ENCODE data around the gene FAM170A.

The FAM170A gene

DNA sequence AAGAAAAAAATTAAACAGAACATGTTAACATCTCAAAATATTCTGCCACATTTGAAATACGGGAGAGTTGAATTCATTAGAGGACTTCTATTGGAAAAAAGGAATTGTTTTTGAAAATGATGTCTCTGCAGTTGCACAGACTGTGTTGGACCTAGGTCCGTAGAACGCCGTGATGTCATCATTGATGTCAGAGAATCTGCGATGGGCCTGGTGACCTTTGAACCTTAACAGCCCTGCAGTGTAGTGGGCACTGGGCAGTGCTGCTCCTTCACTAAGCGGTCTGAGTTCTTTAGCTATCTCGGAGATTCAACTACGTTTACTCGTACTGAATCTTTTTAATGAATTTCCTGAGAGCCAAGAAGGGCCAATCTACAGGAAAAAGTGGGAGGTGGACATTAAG is at the start of gene FAM170A:
FAM170A (plus strand) TSS at position 220 of the 400 bp plus-strand sequence. CDS start 211 bp downstream, outside the sequence.
- DNase-seq = no peak

- DNase-seq = no peak
Measured at GRCh38 chr5:119582987-119583386, 46.4 kb upstream of the FAM170A start.

- DNase-seq = no peak
Measured at GRCh38 chr5:119583684-119584083, 45.7 kb upstream of the FAM170A start.

GRCh38 chr5:119596046-119596445 is 33.3 kb upstream of the FAM170A start:
- DNase-seq = peak in 11 of 56 donors; percentile 1 to 13 (median 3)

DNA sequence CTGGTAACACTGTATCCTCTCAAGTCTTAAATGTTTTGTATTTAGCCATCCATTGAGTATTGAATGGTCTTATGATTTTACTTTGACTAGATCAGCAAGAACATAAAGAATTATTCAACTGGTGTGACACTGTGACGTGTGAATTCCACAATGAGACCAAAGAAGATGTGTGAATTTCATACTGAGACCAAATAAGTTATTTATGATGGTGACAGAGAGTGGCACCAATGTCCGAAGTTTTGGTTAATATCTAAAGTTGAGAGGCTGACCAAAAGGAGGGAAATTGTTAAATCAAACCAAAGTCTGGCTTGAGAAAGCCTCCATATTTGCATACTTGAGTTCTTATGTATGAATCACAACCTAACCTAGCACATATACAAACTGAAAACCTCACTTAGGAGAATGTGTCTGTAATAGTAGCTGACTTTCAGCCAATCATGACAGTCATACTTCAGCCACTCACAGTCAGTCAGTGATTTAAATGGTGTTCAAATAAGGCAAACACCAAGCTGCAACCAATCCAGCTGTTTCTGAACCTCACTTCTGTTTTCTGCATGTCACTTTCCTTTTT is 31.5 kb upstream of the FAM170A start:
- no peak for DNase-seq

DNA sequence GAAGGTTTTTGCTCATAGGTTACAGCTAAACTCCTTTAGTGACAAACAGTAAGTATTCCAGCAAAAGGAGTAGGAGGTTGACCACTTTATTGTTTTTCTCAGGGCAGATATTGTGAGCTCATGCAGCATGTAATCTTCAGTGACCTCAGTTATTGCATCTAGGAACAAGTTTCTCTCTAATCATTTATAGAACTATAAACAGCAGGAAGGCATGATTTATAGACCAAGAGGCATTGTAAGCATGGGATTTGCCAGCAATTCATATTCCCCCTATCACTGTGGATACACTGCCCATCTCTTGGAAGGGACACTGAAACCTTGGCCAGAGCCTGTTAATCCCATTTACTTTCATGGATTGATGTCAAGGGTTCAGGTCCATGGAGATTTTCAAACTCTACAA is 15.4 kb upstream of the FAM170A start:
- DNase-seq = no peak

DNA sequence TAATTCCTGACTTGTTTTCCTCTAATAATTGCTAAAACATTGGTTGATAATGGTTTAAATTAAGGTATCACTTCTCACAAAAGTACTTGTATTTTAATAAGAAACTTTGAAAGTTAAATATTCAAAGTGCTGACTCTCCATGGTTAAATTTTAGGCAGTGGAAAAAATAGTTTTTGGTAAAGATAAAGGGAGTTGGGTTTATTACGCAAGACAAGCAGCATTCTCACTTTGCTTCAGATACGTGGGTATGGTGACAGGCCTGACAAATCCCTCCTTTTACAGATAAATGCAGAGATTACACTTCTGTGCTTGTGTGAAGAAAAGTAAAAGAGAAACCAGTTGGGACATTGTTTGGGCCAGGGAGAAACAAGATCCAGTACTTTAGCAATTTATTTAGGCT is 14.5 kb upstream of the FAM170A start:
- no peak for DNase-seq

GRCh38 chr5:119626086-119626485 is 3.3 kb upstream of the FAM170A start:
- no peak for DNase-seq

DNA sequence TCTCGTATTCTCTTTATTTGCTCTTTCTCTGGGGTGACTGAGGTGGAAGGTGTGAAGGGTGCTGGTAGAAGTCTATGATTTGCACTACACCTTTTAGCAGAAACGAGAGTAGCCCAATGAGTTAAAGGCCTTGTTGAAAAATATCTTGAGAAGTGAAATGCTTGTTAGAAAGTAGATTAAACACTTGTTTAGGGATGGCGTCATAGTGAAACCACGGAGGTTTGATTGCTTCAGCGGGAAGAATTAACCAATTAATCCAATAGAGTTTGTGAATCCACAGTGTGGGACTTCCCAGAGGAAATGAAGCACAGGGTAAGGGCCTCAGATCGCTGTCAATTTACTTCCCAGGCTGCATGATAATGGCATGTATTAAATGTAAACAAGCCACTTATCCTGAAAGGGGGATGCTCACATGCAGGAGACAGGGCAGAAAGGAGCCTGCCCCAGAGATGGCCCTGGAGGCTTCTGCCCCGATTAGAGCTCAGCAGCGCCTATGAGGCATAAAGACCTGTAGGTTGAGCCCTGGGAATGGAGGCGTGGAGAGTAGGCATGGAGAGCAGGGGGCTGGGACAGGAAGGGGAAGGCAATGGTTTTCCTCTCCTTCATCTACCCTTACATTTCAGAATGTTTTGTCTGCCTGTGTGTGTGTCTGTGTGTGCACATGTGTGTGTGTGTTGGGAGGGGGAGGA is 1.5 kb downstream of the FAM170A start:
- DNase-seq = no peak

DNA sequence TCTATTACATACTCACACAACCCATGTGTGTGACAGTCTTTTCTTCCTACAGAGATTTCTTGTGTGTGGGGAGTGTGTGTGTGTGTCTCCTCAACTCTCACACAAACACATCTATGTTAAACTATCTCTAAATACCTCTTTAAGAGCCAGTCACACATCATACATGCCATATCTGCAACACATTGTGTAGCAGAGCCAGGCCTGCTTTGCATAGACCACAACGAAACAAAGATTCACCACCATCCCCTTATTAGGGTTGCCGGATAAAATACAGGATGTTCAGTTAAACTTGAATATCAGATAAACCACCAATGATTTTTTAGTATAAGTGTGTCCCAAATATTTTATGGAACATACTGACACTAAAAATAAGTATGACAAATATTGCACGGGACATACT is 2.3 kb downstream of the FAM170A start:
- DNase-seq = no peak

- no peak for DNase-seq
Measured at GRCh38 chr5:119651486-119651885, 22.1 kb downstream of the FAM170A start.

GRCh38 chr5:119655061-119655460 is 25.7 kb downstream of the FAM170A start:
- no peak for DNase-seq

DNA sequence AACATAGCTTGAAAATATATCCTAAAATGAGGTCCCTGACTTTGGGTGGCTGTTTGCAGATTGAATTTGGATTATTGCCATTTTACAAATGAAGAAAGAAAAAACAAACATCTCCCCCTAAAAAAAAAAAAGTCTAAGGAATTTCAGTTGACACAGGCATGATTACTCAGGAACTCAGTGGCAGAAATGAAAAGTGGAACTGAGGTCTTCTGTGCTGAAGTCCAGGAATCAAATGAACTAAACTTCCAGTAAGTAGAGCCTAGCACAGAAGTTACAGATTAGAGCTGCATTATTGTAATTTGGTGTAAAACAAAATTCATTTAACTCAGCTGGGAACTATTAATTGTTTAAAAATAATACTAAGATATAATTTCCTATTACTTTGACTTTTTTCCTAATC is 26.7 kb downstream of the FAM170A start:
- no peak for DNase-seq

GRCh38 chr5:119666542-119666941 is 37.2 kb downstream of the FAM170A start:
- DNase-seq = no peak

DNA sequence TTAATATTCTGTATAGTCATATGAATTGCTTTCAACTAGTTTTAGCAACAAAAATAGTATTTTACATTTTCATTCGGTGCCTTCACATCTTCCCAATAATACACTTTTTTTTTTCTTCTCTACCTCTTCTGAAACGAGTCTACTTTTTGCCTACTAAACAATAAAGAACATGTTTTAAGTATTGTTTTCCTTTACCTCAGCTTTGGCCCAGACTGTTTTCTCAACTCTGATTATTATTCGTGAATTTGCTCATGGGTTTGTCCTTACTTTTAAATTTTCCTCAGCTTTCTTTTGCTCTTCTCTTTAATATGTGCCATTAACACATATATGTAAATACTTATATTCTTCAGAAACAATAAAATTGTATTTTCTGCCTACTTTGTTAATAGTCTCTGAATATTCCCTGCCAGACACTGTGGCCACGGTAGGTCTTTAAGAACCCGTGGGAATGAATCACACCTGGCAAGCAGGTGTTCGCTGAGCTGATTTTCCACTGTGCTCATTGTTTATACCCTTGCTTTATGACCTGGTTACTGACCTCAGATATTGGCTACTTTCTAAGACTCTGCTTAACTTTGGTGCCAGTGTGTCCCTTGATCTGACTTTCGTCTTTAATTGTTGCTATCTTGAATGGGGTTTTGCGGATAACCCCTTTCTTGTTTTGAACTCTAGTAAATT is 49.1 kb downstream of the FAM170A start:
- no peak for DNase-seq

DNA sequence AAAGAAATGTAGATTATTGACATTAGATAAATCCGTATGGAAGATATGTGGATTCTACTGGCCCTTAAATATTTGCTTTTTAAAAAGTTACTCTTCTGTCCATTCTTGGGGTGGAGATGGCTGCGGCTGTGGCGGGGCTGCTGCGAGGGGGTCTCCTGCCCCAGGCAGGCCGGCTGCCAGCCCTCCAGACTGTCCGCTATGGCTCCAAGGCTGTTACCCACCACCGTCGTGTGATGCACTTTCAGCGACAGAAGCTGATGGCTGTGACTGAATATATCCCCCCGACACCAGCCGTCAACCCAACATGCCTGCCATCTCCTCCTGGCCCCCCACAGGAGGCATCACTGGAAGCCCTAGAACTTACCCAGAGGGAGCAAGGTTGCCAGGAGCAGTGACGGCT is 50.7 kb downstream of the FAM170A start:
- DNase-seq = no peak

GRCh38 chr5:119681734-119682133 is 52.4 kb downstream of the FAM170A start:
- DNase-seq = no peak

DNA sequence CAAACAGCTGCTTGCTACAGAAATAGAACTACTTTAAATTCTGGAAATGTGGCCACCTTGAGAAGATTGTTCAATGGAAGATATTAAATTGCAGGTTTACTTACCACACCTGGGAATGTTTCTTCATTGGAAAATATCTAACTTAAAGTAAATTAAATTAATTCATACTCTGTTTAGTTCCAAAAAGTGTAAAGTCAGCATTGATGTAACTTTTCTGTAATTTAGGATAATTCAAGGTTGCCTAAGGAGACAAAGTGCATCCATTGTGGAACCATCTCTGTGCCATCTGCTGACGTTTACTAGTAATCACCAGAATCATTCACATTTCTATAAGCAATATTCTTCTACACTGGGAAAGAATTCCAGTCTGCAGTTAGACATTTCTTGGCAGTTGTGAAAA is 53.0 kb downstream of the FAM170A start:
- no peak for DNase-seq

All from nucleus accumbens (tissue), 56 donors.